Caco-2 (cell line): ENCODE measurements around the gene STAT4. TPM values are rescaled to one million over a fixed set of nuclear protein-coding genes. Genes with fewer than 3 reads are reported as not detected.

Experiments used
- BruUV-seq: library from RNA; stranded (reverse); fragments of 400-500 nt; replicated peaks from 2 replicates; lab custom pipeline; 2021; lab: Mats Ljungman, UMichigan
- CTCF ChIA-PET: fragments of 300-600 bp; sonication (Branson Sonifier 250); formaldehyde crosslinking; loops from one replicate; lab custom pipeline; 2022; ENCODE audit warnings: antibody characterized with exemption; lab: Charles Lee
- POLR2A ChIA-PET: fragments of 300-600 bp; sonication (Branson Sonifier 250); formaldehyde crosslinking; loops from one replicate; lab custom pipeline; 2022; ENCODE audit warnings: antibody characterized with exemption; lab: Charles Lee
- DNase-seq, 2 experiments: peaks; one replicate each; pipeline versions ENCODE4 v3.0.0 to v3.0.0-alpha.2; 2020 to 2022
- H3K27me3 ChIP-seq: replicated peaks from 2 replicates; pipeline ENCODE4 v1.6.0; 2011; ENCODE audit warnings: low read length; ENCODE audit not compliant: control insufficient read depth, insufficient read depth
- H3K36me3 ChIP-seq: 2 replicates; pipeline ENCODE4 v1.5.1; 2011; ENCODE audit warnings: low read length; ENCODE audit not compliant: control insufficient read depth, insufficient read depth
- H3K4me1 ChIP-seq: fragments of 250-450 bp; sonication (Bioruptor Pico); 2 replicates; pipeline ENCODE4 v1.5.1; 2020; ENCODE audit warnings: mild to moderate bottlenecking
- H3K4me3 ChIP-seq: 2 replicates; pipeline ENCODE4 v1.5.1; 2011; ENCODE audit warnings: low read depth, mild to moderate bottlenecking, control low read depth, low read length
- H3K9me3 ChIP-seq: fragments of 250-450 bp; sonication (Bioruptor Pico); 2 replicates; pipeline ENCODE4 v1.5.1; 2020; ENCODE audit warnings: mild to moderate bottlenecking, moderate library complexity
- H3K27ac Mint-ChIP-seq: one replicate; pipeline ENCODE4 v1.8.0; 2022; ENCODE audit warnings: mixed read lengths; ENCODE audit not compliant: unreplicated experiment
- H3K27me3 Mint-ChIP-seq: one replicate; pipeline ENCODE4 v1.8.0; 2022; ENCODE audit warnings: mixed read lengths; ENCODE audit not compliant: insufficient read depth, unreplicated experiment
- H3K36me3 Mint-ChIP-seq: one replicate; pipeline ENCODE4 v1.8.0; 2022; ENCODE audit warnings: mild to moderate bottlenecking, mixed read lengths; ENCODE audit not compliant: insufficient read depth, unreplicated experiment
- H3K4me1 Mint-ChIP-seq: one replicate; pipeline ENCODE4 v1.8.0; 2022; ENCODE audit warnings: low read depth, mixed read lengths; ENCODE audit not compliant: unreplicated experiment
- H3K4me3 Mint-ChIP-seq: one replicate; pipeline ENCODE4 v1.8.0; 2022; ENCODE audit warnings: mild to moderate bottlenecking, moderate library complexity, mixed read lengths; ENCODE audit not compliant: unreplicated experiment
- H3K9me3 Mint-ChIP-seq: one replicate; pipeline ENCODE4 v1.8.0; 2022; ENCODE audit warnings: mixed read lengths; ENCODE audit not compliant: unreplicated experiment
- CTCF ChIP-seq, 2 experiments: fragments of 200-600 bp in 1 of 2; IDR thresholded peaks; 1 replicate in 1 of 2; 2 replicates in 1 of 2; pipeline versions ENCODE4 v1.5.1 to v1.8.0; 2011 to 2022; ENCODE audit warnings: antibody characterized with exemption in 1 of 2, control low read depth in 1 of 2, inconsistent platforms in 1 of 2, low read depth in 1 of 2, low read length in 1 of 2, mild to moderate bottlenecking in 1 of 2, moderate library complexity in 1 of 2; ENCODE audit not compliant: insufficient read depth in 1 of 2, severe bottlenecking in 1 of 2, unreplicated experiment in 1 of 2
- intact Hi-C: fragments of 100-400 bp; cut with micrococcal nuclease; formaldehyde crosslinking; loops from one replicate; pipeline ENCODE4 v1.10.0; 2022; ENCODE audit not compliant: unreplicated experiment
- total RNA-seq: library from RNA; stranded (reverse); gene quantifications from 2 replicates; pipeline ENCODE4 v1.2.3, GENCODE V29; 2022

STAT4 gene
- total RNA-seq, 1 experiment from 2014 or later, result 0.48 TPM

- H3K9me3 Mint-ChIP-seq, result peaks cover 8% of the 10 kb centered on the region
- CTCF ChIA-PET, result interaction anchor here (0.5 kb wide), 1 partner anchor 365 kb away, joined by 4 read pairs; no protein-coding TSS in a partner anchor
- intact Hi-C loops, result no loop called here
- Histone ChIP-seq H3K9me3 (no peaks in the 10 kb centered on the region), H3K4me3 (no peak overlapping the region), H3K36me3 (no peaks in the 10 kb centered on the region), H3K4me1 (peaks cover 31% of the 10 kb centered on the region), H3K27me3 (no peaks in the 10 kb centered on the region)
- H3K4me3 Mint-ChIP-seq, result no peak overlapping the region
- BruUV-seq, result no TSS peak
- no peak for TF ChIP-seq CTCF (IDR thresholded peaks at IDR 0.05; ENCODE audit: insufficient read depth in 1 of 2, low read depth in 1 of 2, low read length in 1 of 2, severe bottlenecking in 1 of 2, unreplicated experiment in 1 of 2)
- POLR2A ChIA-PET, result no interaction called here
- peaks cover 24% of the 10 kb centered on the region for H3K4me1 Mint-ChIP-seq
- no peaks in the 10 kb centered on the region for H3K27me3 Mint-ChIP-seq
- H3K27ac Mint-ChIP-seq, result peak overlapping the region; percentile 20
- H3K36me3 Mint-ChIP-seq, result peaks cover 4% of the 10 kb centered on the region
- DNase-seq, result no peak
Measured at GRCh38 chr2:191183516-191183915, 32.7 kb upstream of the STAT4 start.

GRCh38 chr2:191183081-191183480 lies 32.3 kb upstream of the STAT4 start:
- Mint-ChIP-seq H3K27ac (peak overlapping the region; percentile 20), H3K4me3 (no peak overlapping the region), H3K27me3 (no peaks in the 10 kb centered on the region), H3K4me1 (peaks cover 29% of the 10 kb centered on the region), H3K36me3 (peaks cover 4% of the 10 kb centered on the region), H3K9me3 (peaks cover 12% of the 10 kb centered on the region)
- POLR2A ChIA-PET, result no interaction called here
- no TSS peak for BruUV-seq
- intact Hi-C loops, result no loop called here
- Histone ChIP-seq H3K36me3 (no peaks in the 10 kb centered on the region), H3K4me3 (no peak overlapping the region), H3K27me3 (no peaks in the 10 kb centered on the region), H3K9me3 (no peaks in the 10 kb centered on the region), H3K4me1 (peaks cover 35% of the 10 kb centered on the region)
- no peak for TF ChIP-seq CTCF (IDR thresholded peaks at IDR 0.05; ENCODE audit: insufficient read depth in 1 of 2, low read depth in 1 of 2, low read length in 1 of 2, severe bottlenecking in 1 of 2, unreplicated experiment in 1 of 2)
- CTCF ChIA-PET, result interaction anchor here (1.0 kb wide), 1 partner anchor 24 kb away, joined by 3 read pairs; no protein-coding TSS in a partner anchor
- no peak for DNase-seq

GRCh38 chr2:191180713-191181112 lies 29.9 kb upstream of the STAT4 start:
- H3K4me1 ChIP-seq, result peaks cover 57% of the 10 kb centered on the region
- H3K4me3 ChIP-seq, result no peak overlapping the region
- H3K27ac Mint-ChIP-seq, result no peak overlapping the region
- BruUV-seq, result no TSS peak
- intact Hi-C loops, result no loop called here
- H3K4me3 Mint-ChIP-seq, result no peak overlapping the region
- POLR2A ChIA-PET, result no interaction called here
- DNase-seq, result no peak
- CTCF ChIA-PET, result interaction anchor here (0.5 kb wide), 1 partner anchor 37 kb away, joined by 3 read pairs; no protein-coding TSS in a partner anchor
- no peaks in the 10 kb centered on the region for H3K36me3 ChIP-seq
- H3K27me3 ChIP-seq, result no peaks in the 10 kb centered on the region
- H3K36me3 Mint-ChIP-seq, result peaks cover 4% of the 10 kb centered on the region
- TF ChIP-seq CTCF (IDR thresholded peaks at IDR 0.05; ENCODE audit: insufficient read depth in 1 of 2, low read depth in 1 of 2, low read length in 1 of 2, severe bottlenecking in 1 of 2, unreplicated experiment in 1 of 2), result no peak
- no peaks in the 10 kb centered on the region for H3K9me3 ChIP-seq
- H3K4me1 Mint-ChIP-seq, result peaks cover 30% of the 10 kb centered on the region
- H3K9me3 Mint-ChIP-seq, result peaks cover 14% of the 10 kb centered on the region
- no peaks in the 10 kb centered on the region for H3K27me3 Mint-ChIP-seq
